ENCODE measurements around the gene TBC1D22A. TPM values are rescaled to one million over a fixed set of nuclear protein-coding genes. Genes with fewer than 3 reads are reported as not detected.
A peak's percentile ranks its signal among the peaks of the same experiment; 100 is the strongest.

TBC1D22A gene
- total RNA-seq, 2 donors from 2014 or later = 11.5 to 15.4 TPM

- Histone ChIP-seq H3K4me1 (peaks cover 0 to 28% of the 10 kb centered on the region in 2 donors), H3K36me3 (no peaks in the 10 kb centered on the region), H3K4me3 (no peak overlapping the region), H3K9me3 (peaks cover 0 to 6% of the 10 kb centered on the region in 2 donors), H3K27me3 (no peaks in the 10 kb centered on the region), H3K27ac (peak overlapping the region in 1 of 2 donors; percentile 25)
- no peak for TF ChIP-seq CTCF (IDR thresholded peaks at IDR 0.05)
- DNase-seq (ENCODE audit: low spot score) = peak; percentile 71
Measured at GRCh38 chr22:46829941-46830715, 67.7 kb downstream of the TBC1D22A start.

- Histone ChIP-seq H3K27ac (peak overlapping the region in 1 of 2 donors; percentile 25), H3K4me1 (peaks cover 0 to 28% of the 10 kb centered on the region in 2 donors), H3K9me3 (peaks cover 0 to 13% of the 10 kb centered on the region in 2 donors), H3K36me3 (no peaks in the 10 kb centered on the region), H3K4me3 (no peak overlapping the region), H3K27me3 (no peaks in the 10 kb centered on the region)
- DNase-seq (ENCODE audit: low spot score) = no peak
- TF ChIP-seq CTCF (IDR thresholded peaks at IDR 0.05) = no peak
Measured at GRCh38 chr22:46830841-46831240, 68.4 kb downstream of the TBC1D22A start.

GRCh38 chr22:46833228-46833627 lies 70.8 kb downstream of the TBC1D22A start:
- Histone ChIP-seq H3K4me3 (no peak overlapping the region), H3K36me3 (no peaks in the 10 kb centered on the region), H3K27me3 (no peaks in the 10 kb centered on the region), H3K27ac (no peak overlapping the region), H3K4me1 (peaks cover 0 to 28% of the 10 kb centered on the region in 2 donors), H3K9me3 (peaks cover 0 to 14% of the 10 kb centered on the region in 2 donors)
- DNase-seq (ENCODE audit: low spot score) = no peak
- TF ChIP-seq CTCF (IDR thresholded peaks at IDR 0.05) = peak in 1 of 2 donors; percentile 41

GRCh38 chr22:46834021-46834737 lies 71.7 kb downstream of the TBC1D22A start:
- Histone ChIP-seq H3K9me3 (peaks cover 0 to 14% of the 10 kb centered on the region in 2 donors), H3K4me3 (no peak overlapping the region), H3K36me3 (no peaks in the 10 kb centered on the region), H3K27me3 (no peaks in the 10 kb centered on the region), H3K27ac (no peak overlapping the region), H3K4me1 (peaks cover 0 to 19% of the 10 kb centered on the region in 2 donors)
- no peak for TF ChIP-seq CTCF (IDR thresholded peaks at IDR 0.05)
- DNase-seq (ENCODE audit: low spot score) = no peak

GRCh38 chr22:46835288-46835687 lies 72.8 kb downstream of the TBC1D22A start:
- no peak overlapping the region for H3K4me3 ChIP-seq
- no peak overlapping the region for H3K27ac ChIP-seq
- no peak for DNase-seq (ENCODE audit: low spot score)
- peaks cover 0 to 8% of the 10 kb centered on the region in 2 donors for H3K4me1 ChIP-seq
- no peaks in the 10 kb centered on the region for H3K27me3 ChIP-seq
- H3K36me3 ChIP-seq = no peaks in the 10 kb centered on the region
- TF ChIP-seq CTCF (IDR thresholded peaks at IDR 0.05) = no peak
- peaks cover 0 to 14% of the 10 kb centered on the region in 2 donors for H3K9me3 ChIP-seq

Measured in right atrium auricular region (tissue), 2 donors.